Brain pericyte (primary cell): ENCODE measurements around the gene GSE1.

Source experiments
- DNase-seq: peaks from one replicate; pipeline ENCODE4 v3.0.0-alpha.2; 2012; ENCODE audit warnings: low read depth, low spot score

GSE1 gene

DNA sequence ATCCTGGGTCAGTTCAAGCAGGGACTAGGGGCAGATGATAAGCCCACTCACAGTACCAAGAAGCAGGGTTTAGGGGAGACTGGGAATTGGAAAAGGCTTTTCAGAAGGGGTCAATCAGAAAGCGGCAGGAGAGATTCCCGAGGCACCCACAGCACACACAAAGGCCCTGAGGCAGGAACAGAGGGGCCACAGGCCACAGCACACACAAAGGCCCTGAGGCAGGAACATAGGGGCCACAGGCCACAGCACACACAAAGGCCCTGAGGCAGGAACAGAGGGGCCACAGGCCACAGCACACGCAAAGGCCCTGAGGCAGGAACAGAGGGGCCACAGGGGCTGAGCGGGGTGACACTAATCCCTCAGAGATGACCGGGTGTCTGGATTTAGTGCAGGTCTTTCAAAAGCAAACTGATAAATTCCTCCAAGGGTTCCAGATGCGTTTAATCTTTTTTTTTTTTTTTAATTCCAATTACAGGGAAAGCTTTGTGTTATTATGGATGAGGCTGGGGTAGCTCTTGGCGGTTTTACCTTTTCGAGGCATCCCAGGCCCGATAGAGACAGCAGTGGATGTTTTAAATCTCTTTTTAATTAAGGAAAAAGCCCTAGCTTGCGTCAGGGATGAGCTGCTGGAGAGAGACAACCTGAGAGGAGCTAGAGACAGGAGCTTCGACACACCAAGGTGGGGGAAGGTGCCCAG is 106.6 kb downstream of the GSE1 start:
- no peak for DNase-seq

DNA sequence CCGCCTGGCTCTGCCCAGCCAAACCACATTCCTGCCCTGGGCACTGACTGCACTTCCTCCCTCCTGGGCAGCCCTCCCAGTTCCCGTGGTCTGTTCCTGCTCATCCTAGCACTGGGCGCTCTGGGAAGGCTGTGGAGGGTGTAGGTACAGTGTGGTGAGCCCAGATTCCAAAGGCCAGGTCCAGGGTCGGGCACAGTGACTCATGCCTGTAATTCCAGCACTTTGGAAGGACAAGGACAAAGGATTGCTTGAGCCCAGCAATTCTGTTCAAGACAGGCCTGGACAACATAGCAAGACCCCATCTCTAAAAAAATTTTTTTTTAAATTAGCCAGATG is 107.1 kb downstream of the GSE1 start:
- no peak for DNase-seq

DNA sequence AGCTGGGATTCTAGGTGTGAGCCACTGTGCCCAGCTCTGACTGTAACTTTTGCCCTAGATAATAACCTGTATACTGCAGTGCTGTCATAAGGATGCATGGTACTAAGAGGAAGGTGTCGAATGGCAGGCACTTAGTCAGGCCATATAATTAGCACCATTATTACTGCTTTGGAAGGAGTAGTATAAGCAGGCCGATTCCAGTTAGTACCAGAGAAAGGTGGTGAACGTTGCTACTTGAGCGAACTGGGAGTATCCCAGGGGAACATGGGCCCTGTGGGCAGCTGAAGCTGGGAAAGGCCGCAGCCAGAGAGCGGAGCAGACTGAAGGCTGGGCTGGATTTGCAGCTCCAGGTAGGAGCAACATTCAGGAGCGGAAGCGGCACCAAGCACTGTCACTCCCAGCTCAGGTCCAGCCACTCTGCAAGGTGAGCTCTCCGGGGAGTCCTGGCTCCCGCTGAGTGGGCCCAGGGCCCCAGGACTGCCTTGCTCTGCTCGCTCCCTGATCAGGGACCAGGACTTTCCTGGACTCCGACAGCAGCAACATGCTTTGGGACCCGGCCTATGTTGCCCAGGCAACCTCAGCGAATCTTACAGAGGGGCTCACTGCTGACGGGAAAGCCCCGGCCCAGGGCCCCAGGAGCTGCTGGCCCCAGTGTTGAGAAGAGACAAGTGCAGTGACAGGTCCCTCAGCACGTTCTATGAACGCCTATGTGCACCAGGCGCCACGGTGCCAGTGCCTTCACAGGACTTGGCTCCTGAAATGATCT is 109.2 kb downstream of the GSE1 start:
- DNase-seq: no peak

DNA sequence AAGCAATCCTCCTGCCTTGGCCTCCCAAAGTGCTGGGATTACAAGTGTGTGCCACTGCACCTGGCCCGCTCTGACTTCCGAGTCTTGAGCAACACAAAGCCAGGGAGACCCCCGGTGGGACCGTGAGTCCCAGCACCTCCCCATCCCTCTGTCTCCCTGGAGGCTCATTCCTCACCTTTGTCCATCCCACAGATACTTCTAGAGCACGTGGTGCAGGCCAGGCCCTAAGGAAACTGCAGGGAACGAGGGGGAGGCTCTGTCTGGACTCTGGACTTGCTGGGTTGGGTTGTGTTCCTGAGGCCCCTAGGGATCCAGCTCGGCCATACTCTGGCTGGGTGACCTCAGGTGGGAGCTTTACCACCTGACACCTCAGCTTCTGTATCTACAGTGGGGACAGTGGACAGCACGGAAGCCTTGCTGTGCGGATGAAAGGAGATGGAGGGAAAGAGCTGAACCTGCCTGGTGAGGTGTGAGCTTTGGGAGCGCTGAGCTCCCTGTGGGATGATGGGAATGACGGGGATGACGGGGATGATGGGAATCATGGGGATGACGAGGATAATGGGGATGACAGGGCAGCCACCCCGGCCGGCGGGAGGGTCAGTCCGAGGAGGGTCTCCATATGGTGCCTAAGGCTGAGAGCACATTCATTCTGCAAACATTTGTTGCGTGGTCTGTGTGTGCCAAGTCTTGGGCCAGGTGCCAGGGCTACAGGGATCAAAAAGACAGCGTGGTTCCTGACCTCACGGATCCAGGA is 111.2 kb downstream of the GSE1 start:
- DNase-seq: no peak

GRCh38 chr16:85724936-85725335 is 111.8 kb downstream of the GSE1 start:
- no peak for DNase-seq
